Astrocyte (in vitro differentiated cells and primary cell): Measurements from ENCODE around the gene GTF2F2. TPM values are rescaled to one million over a fixed set of nuclear protein-coding genes. Genes with fewer than 3 reads are reported as not detected.
A peak's percentile ranks its signal among the peaks of the same experiment; 100 is the strongest.

Source experiments
- DNase-seq: peaks from one replicate; pipeline ENCODE4 v3.0.0-alpha.2; 2010; ENCODE audit warnings: low read depth
- FAIRE-seq: peaks from 2 replicates; lab custom pipeline; 2011; peaks lifted over from hg19 to GRCh38; lab: Jason Lieb, UNC
- H2AFZ ChIP-seq: 2 replicates; pipeline ENCODE4 v1.6.0; 2012; ENCODE audit warnings: low read depth, low read length, inconsistent platforms
- H3K27ac ChIP-seq: 2 replicates; pipeline ENCODE4 v1.5.1; 2011; ENCODE audit warnings: low read depth, low read length, inconsistent platforms
- H3K27me3 ChIP-seq: 2 replicates; pipeline ENCODE4 v1.6.0; 2011; ENCODE audit warnings: low read length, inconsistent platforms; ENCODE audit not compliant: insufficient read depth
- H3K36me3 ChIP-seq: 2 replicates; pipeline ENCODE4 v1.5.1; 2011; ENCODE audit warnings: low read length, inconsistent platforms; ENCODE audit not compliant: insufficient read depth
- H3K4me1 ChIP-seq: 2 replicates; pipeline ENCODE4 v1.5.1; 2011; ENCODE audit warnings: low read length, inconsistent platforms; ENCODE audit not compliant: insufficient read depth
- H3K4me2 ChIP-seq: 2 replicates; pipeline ENCODE4 v1.6.0; 2012; ENCODE audit warnings: low read length, inconsistent platforms
- H3K4me3 ChIP-seq: 2 replicates; pipeline ENCODE4 v1.5.1; 2011; ENCODE audit warnings: low read depth, mild to moderate bottlenecking, low read length, inconsistent platforms; ENCODE audit not compliant: insufficient read depth
- H3K79me2 ChIP-seq: 2 replicates; pipeline ENCODE4 v1.6.0; 2012; ENCODE audit warnings: mild to moderate bottlenecking, low read length, inconsistent platforms; ENCODE audit not compliant: insufficient read depth
- H3K9ac ChIP-seq: 2 replicates; pipeline ENCODE4 v1.6.0; 2012; ENCODE audit warnings: mild to moderate bottlenecking, low read length, inconsistent platforms
- H3K9me3 ChIP-seq: 2 replicates; pipeline ENCODE4 v1.5.1; 2012; ENCODE audit warnings: low read depth, mild to moderate bottlenecking, low read length, inconsistent platforms; ENCODE audit not compliant: insufficient read depth
- H4K20me1 ChIP-seq: 2 replicates; pipeline ENCODE4 v1.6.0; 2012; ENCODE audit warnings: low read length, inconsistent platforms; ENCODE audit not compliant: insufficient read depth
- H3K27ac Mint-ChIP-seq: one replicate; pipeline ENCODE4 v1.8.0; 2021; ENCODE audit warnings: mild to moderate bottlenecking, mixed read lengths; ENCODE audit not compliant: unreplicated experiment
- H3K27me3 Mint-ChIP-seq: one replicate; pipeline ENCODE4 v1.8.0; 2021; ENCODE audit warnings: low read depth, mixed read lengths; ENCODE audit not compliant: unreplicated experiment
- H3K36me3 Mint-ChIP-seq: one replicate; pipeline ENCODE4 v1.8.0; 2021; ENCODE audit warnings: low read depth, mixed read lengths; ENCODE audit not compliant: unreplicated experiment
- H3K4me1 Mint-ChIP-seq: one replicate; pipeline ENCODE4 v1.8.0; 2021; ENCODE audit warnings: low read depth, mixed read lengths; ENCODE audit not compliant: unreplicated experiment
- H3K4me3 Mint-ChIP-seq: one replicate; pipeline ENCODE4 v1.8.0; 2021; ENCODE audit warnings: mild to moderate bottlenecking, moderate library complexity, mixed read lengths; ENCODE audit not compliant: unreplicated experiment
- H3K9me3 Mint-ChIP-seq: one replicate; pipeline ENCODE4 v1.8.0; 2021; ENCODE audit warnings: mild to moderate bottlenecking, mixed read lengths; ENCODE audit not compliant: unreplicated experiment
- EZH2 ChIP-seq: IDR thresholded peaks from 2 replicates; pipeline ENCODE4 v1.6.1; 2012; ENCODE audit warnings: mild to moderate bottlenecking, low read length, inconsistent platforms; ENCODE audit not compliant: insufficient read depth
- total RNA-seq: library from RNA; stranded (reverse); gene quantifications from 2 replicates; pipeline ENCODE4 v1.2.1, GENCODE V29; 2021
- TF ChIP-seq, protein P1 (sequence below): IDR thresholded peaks from 2 replicates; pipeline ENCODE4 v1.5.1; 2011; ENCODE audit warnings: low read depth, mild to moderate bottlenecking, inconsistent platforms, low read length, moderate library complexity; ENCODE audit not compliant: insufficient read depth

Gene GTF2F2
- total RNA-seq, 1 donor from 2014 or later: 27.8 TPM

- H3K36me3 ChIP-seq: no peaks in the 10 kb centered on the region
- peaks cover 3% of the 10 kb centered on the region for H3K4me1 ChIP-seq
- H3K9me3 Mint-ChIP-seq: no peaks in the 10 kb centered on the region
- H3K9me3 ChIP-seq: no peaks in the 10 kb centered on the region
- H3K4me2 ChIP-seq: no peak overlapping the region
- H3K27ac ChIP-seq: no peak overlapping the region
- H3K79me2 ChIP-seq: peaks cover 66% of the 10 kb centered on the region
- no peak overlapping the region for H3K27ac Mint-ChIP-seq
- no peak overlapping the region for H3K4me3 ChIP-seq
- FAIRE-seq (no peak), DNase-seq (no peak)
- no peaks in the 10 kb centered on the region for H3K27me3 Mint-ChIP-seq
- H2AFZ ChIP-seq: no peak overlapping the region
- H4K20me1 ChIP-seq: peaks cover 15% of the 10 kb centered on the region
- no peak overlapping the region for H3K4me3 Mint-ChIP-seq
- H3K9ac ChIP-seq: no peak overlapping the region
- H3K4me1 Mint-ChIP-seq: peaks cover 3% of the 10 kb centered on the region
- H3K36me3 Mint-ChIP-seq: no peaks in the 10 kb centered on the region
- TF ChIP-seq, protein P1, sequence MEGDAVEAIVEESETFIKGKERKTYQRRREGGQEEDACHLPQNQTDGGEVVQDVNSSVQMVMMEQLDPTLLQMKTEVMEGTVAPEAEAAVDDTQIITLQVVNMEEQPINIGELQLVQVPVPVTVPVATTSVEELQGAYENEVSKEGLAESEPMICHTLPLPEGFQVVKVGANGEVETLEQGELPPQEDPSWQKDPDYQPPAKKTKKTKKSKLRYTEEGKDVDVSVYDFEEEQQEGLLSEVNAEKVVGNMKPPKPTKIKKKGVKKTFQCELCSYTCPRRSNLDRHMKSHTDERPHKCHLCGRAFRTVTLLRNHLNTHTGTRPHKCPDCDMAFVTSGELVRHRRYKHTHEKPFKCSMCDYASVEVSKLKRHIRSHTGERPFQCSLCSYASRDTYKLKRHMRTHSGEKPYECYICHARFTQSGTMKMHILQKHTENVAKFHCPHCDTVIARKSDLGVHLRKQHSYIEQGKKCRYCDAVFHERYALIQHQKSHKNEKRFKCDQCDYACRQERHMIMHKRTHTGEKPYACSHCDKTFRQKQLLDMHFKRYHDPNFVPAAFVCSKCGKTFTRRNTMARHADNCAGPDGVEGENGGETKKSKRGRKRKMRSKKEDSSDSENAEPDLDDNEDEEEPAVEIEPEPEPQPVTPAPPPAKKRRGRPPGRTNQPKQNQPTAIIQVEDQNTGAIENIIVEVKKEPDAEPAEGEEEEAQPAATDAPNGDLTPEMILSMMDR: no peak
- no peak for TF ChIP-seq EZH2
- no peaks in the 10 kb centered on the region for H3K27me3 ChIP-seq
Measured at GRCh38 chr13:45149964-45150363, 29.7 kb downstream of the GTF2F2 start.

GRCh38 chr13:45156565-45157361 lies 36.5 kb downstream of the GTF2F2 start:
- Histone ChIP-seq H2AFZ (no peak overlapping the region), H3K9me3 (no peaks in the 10 kb centered on the region), H3K4me3 (no peak overlapping the region), H3K4me2 (no peak overlapping the region), H4K20me1 (no peaks in the 10 kb centered on the region), H3K4me1 (peaks cover 3% of the 10 kb centered on the region), H3K79me2 (peaks cover 12% of the 10 kb centered on the region), H3K27me3 (no peaks in the 10 kb centered on the region), H3K9ac (no peak overlapping the region), H3K27ac (no peak overlapping the region), H3K36me3 (peaks cover 3% of the 10 kb centered on the region)
- H3K9me3 Mint-ChIP-seq: peaks cover 1% of the 10 kb centered on the region
- no peaks in the 10 kb centered on the region for H3K27me3 Mint-ChIP-seq
- no peak overlapping the region for H3K4me3 Mint-ChIP-seq
- no peak for DNase-seq
- H3K27ac Mint-ChIP-seq: peak overlapping the region; percentile 81
- peaks cover 13% of the 10 kb centered on the region for H3K36me3 Mint-ChIP-seq
- FAIRE-seq: no peak
- H3K4me1 Mint-ChIP-seq: peaks cover 12% of the 10 kb centered on the region
- TF ChIP-seq EZH2: no peak
- TF ChIP-seq, protein P1: no peak

- Mint-ChIP-seq H3K9me3 (peaks cover 1% of the 10 kb centered on the region), H3K36me3 (peaks cover 11% of the 10 kb centered on the region), H3K27me3 (no peaks in the 10 kb centered on the region), H3K4me3 (no peak overlapping the region), H3K27ac (peak overlapping the region; percentile 60), H3K4me1 (peaks cover 19% of the 10 kb centered on the region)
- Histone ChIP-seq H3K27ac (peak overlapping the region; percentile 88), H4K20me1 (no peaks in the 10 kb centered on the region), H3K4me3 (no peak overlapping the region), H3K27me3 (no peaks in the 10 kb centered on the region), H3K4me1 (peaks cover 17% of the 10 kb centered on the region), H3K9ac (peak overlapping the region; percentile 67), H3K79me2 (peaks cover 22% of the 10 kb centered on the region), H3K4me2 (peak overlapping the region; percentile 59), H3K9me3 (no peaks in the 10 kb centered on the region), H2AFZ (no peak overlapping the region), H3K36me3 (peaks cover 3% of the 10 kb centered on the region)
- peak; percentile 59 for FAIRE-seq
- TF ChIP-seq EZH2: no peak
- TF ChIP-seq, protein P1: no peak
- DNase-seq: peak; percentile 22
Measured at GRCh38 chr13:45162194-45162593, 41.9 kb downstream of the GTF2F2 start.
